Stimulated activated CD4-positive, alpha-beta T cell treated with anti-CD3 and anti-CD28 coated beads, Interleukin-1b, Interleukin-23, amount 100 ng/mL, for 48 hours (primary cell): ENCODE measurements around the gene MICAL1.
A peak's percentile ranks its signal among the peaks of the same experiment; 100 is the strongest.
"Not testable (repeated sequence)": the region's sequence is repeated elsewhere in the genome, so short reads cannot be mapped to it uniquely, and the experiment has no call there.

Source experiments
- DNase-seq: peaks from one replicate; pipeline ENCODE4 v3.0.0-alpha.2; 2020

Gene MICAL1

GRCh38 chr6:109474995-109475394 lies 19.4 kb upstream of the MICAL1 start:
- no peak for DNase-seq

GRCh38 chr6:109473120-109473519 lies 17.5 kb upstream of the MICAL1 start:
- no peak for DNase-seq

- no peak for DNase-seq
Observed at GRCh38 chr6:109472132-109472995, 16.8 kb upstream of the MICAL1 start.

- DNase-seq = no peak
Observed at GRCh38 chr6:109471105-109471810, 15.7 kb upstream of the MICAL1 start.

- DNase-seq = no peak
Observed at GRCh38 chr6:109469591-109470189, 14.1 kb upstream of the MICAL1 start.

GRCh38 chr6:109467696-109468095 lies 12.1 kb upstream of the MICAL1 start:
- no peak for DNase-seq

- no peak for DNase-seq
Observed at GRCh38 chr6:109466212-109466923, 10.8 kb upstream of the MICAL1 start.

- DNase-seq = no peak
Observed at GRCh38 chr6:109465772-109466171, 10.2 kb upstream of the MICAL1 start.

- no peak for DNase-seq
Observed at GRCh38 chr6:109461733-109462526, 6.4 kb upstream of the MICAL1 start.

GRCh38 chr6:109461205-109461604 lies 5.6 kb upstream of the MICAL1 start:
- not testable (repeated sequence) for DNase-seq

GRCh38 chr6:109460161-109460829 lies 4.7 kb upstream of the MICAL1 start:
- DNase-seq = no peak

- peak; percentile 41 for DNase-seq
Observed at GRCh38 chr6:109458774-109459531, 3.4 kb upstream of the MICAL1 start.

GRCh38 chr6:109457562-109457996 lies 2.0 kb upstream of the MICAL1 start:
- DNase-seq = no peak

- DNase-seq = no peak
Observed at GRCh38 chr6:109456710-109457561, 1.4 kb upstream of the MICAL1 start.

- DNase-seq = no peak
Observed at GRCh38 chr6:109456111-109456583, 575 bp upstream of the MICAL1 start.

- DNase-seq = peak; percentile 63
Observed at GRCh38 chr6:109454496-109455436, 806 bp downstream of the MICAL1 start.

GRCh38 chr6:109453594-109454495 lies 1.7 kb downstream of the MICAL1 start:
- no peak for DNase-seq
